GM18951 (cell line): Measurements from ENCODE around the gene NHSL1.

Experiments used
- POLR2A ChIP-seq: IDR thresholded peaks from 4 replicates; pipeline ENCODE4 v1.6.1; 2011; ENCODE audit warnings: mild to moderate bottlenecking; ENCODE audit not compliant: insufficient read length, insufficient read depth; ENCODE audit errors: extremely low read depth
- in situ Hi-C: fragments of 300-500 bp; cut with MboI; formaldehyde crosslinking; loops from one replicate; pipeline ENCODE4 v1.12.0; 2022; ENCODE audit warnings: low sequenced_read_pairs, mixed read lengths, inconsistent platforms; ENCODE audit not compliant: unreplicated experiment

Gene NHSL1

DNA sequence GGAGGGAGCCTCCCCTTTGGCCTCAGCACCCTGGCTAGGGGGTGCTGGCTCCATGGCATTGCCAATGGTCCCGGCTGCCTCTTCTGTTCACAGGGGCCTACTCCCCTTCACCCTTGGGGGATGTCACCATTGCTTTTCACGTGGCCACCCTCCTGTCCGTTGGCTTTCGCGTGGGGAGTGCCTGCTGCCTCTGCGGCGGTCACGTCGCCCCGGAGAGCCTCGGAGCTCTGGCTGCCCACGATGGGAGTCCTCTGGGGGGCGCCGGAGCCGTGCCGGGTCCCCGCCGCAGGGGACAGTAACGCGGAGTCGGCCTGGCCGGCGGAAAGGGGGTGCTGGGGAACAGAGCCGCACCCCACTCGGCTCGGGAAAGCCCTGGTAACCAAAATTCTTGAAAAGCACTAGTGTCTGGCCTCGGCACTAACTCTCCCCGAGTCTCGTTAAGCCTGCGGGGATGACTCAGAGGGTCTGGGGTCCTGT lies 95.9 kb downstream of the NHSL1 start:
- in situ Hi-C loops, result no loop called here
- TF ChIP-seq POLR2A, result no peak

DNA sequence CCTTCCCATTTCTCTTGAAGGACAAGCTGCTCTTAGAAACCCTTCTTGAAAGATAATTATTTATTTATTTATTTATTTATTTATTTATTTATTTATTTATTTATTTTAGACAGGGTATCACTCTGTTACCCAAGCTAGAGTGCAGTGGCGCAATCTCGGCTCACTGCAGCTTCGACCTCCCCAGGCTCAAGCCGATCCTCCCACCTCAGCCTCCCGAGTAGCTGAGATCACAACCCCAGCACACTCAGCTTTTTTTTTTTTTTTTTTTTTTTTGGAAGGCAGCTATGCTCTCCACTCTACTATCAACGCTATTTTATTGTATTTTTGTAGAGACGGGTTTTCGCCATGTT lies 96.5 kb downstream of the NHSL1 start:
- in situ Hi-C loops, result no loop called here

DNA sequence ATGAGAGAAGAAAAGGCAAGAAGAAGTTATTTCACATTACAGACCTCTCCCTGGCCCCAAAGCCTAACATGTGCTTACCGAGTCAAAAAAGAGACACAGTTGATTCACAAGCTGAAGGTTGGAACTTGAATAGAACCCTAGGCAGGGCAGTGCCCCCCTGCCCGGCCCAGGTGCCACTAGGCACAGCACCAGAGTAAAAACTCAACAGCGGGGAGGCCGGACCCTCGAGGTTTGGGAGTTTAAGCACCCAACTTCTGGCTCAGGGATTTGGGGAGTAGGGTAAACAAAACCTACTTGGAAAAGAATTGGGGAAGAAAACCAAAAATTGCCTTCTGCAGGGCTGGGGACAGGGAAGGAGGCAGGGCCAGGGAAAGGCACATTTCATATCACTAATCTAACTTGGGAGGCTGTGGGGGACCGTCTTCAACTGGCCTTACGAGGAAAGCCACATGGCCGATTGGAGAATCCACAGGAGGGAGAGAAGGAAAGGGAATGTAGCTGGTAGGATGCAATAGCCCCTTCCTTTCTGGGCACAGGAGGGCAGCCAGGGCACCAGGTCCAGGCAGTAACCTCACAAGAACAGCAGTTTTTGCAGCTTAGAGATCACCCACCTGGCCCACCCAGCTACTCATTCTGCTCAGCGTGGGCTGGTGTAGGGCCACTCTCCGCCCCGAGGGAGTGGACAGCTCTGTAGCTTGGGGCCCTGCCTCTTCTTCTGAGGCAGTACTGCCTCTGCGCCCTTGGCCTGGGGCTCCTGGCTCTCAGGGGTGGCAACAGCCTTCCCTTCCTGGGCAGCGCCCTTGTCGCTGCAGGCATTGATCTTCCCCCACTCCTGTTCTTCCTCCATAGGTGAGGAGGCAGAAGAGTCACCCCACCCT lies 97.1 kb downstream of the NHSL1 start:
- in situ Hi-C loops, result no loop called here
- TF ChIP-seq POLR2A, result no peak

More for the DNA sequence above, 96.5 kb downstream of the NHSL1 start:
- no peak for TF ChIP-seq POLR2A

DNA sequence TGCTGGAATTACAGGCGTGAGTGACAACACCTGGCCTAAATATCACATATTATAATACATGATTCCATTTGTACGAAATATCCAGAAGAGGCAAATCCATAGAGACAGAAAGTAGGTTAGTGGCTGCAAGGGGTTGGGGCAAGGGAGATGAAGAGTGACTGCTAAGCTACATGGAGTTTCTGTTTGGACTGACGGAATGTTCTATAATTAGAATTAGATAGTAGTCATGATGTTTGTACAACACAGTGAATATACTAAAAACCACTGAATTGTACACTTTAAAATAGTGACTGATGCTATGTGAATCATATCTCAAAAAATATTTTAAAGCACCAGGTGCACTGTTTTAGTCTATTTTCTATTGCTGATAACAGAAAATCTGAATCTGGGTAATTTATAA lies 99.0 kb downstream of the NHSL1 start:
- TF ChIP-seq POLR2A, result no peak
- in situ Hi-C loops, result no loop called here

DNA sequence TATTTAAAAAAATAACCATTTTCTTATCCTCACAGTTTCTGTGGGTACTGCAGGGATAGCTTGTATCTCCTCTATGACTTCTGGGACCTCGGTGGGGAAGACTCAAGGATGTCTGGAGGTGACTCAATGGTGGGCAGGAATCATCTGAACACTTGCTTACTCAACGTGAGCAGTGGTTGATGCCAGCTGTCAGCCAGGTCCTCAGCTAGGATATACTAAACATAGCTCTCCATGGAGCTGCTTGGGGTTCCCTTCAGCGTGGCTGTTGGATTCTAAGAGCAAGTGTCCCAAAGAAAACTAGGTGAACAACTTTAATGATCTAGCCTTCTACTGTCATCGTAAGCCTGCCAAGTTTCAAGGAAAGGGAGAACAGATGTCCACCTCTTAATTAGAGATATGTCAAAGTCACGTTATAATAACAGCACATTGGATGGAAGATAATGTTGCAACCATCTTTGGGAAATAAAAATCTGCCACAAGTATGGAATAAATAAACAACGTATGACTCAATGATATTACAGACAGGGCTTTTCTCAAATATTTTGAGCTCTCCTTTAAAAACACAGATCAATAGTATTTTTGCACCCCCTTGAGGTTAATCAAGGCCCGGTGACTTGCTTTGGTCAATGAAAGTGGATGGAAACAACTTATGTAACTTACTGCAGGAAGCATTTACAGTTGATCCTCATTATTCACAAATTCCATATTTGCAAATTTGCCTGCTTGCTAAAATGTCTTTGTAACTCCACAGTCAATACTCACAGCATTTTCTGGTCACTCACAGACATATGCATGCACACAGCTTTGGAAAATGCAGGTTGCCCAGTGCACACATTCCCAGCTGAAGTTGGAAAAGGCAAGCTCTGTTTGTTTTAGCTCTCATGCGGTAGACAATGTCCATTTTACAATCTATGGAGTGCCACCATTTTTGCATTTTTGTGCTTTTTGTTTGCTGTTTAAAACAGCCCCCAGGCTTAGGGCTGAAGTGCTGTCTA lies 101.9 kb downstream of the NHSL1 start:
- in situ Hi-C loops, result no loop called here
- TF ChIP-seq POLR2A, result no peak

DNA sequence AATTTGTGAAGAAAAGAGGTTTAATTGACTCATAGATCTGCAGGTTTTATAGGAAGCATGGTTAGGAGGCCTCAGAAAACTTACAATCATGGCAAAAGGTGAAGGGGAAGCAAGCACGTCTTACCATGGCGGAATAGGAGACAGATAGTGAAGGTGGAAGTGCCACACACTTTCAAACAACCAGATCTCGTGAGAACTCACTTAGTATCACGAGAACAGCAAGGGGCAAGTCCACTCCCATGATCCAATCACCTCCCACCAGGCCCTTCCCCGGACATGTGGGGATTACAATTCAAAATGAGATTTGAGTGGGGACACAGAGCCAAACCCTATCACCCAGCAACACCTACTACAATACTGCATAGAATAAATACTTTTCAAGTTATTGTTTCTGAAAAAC lies 102.6 kb downstream of the NHSL1 start:
- TF ChIP-seq POLR2A, result no peak
- in situ Hi-C loops, result no loop called here

DNA sequence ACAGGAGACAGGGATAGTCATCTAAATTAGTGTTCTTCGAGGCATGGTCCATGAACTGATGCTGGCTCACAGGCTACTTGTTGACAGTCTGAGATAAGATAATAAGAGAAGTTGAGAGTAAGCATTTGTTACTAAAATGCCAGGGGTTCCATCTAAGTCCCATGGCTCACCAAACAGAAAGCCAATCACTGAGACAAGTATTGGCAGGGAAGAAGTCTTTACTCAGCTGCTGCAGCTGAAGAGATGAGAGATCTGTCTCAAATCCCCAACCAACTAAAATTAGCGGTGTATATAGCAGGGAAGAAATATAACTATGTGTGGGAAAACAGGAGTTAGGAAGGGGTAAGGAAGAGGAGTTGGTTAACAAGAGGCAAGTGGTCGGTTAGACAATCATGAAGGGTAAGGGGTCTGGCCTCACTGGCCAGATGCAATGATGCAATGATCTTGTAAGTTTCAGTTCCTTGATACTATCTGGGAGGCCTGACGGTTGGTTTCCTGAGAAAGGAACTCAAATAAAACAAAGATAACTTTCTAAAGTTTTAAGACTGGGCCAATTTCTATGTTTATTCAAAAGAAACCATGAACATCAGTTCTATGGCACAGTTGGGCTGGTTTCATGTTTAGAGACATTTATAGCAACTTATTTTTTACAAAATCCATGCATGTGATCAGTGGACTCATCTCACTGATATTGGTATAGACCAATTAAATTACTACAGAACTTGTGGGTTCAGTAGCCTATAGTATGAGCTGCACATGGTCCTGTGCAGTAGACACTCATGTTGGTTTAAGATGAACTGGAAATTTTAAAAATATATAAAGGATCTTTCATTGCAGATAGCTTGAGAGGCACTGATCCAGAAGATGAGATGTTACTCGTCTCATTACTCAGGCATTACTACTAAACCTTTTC lies 105.2 kb downstream of the NHSL1 start:
- TF ChIP-seq POLR2A, result no peak
- in situ Hi-C loops, result no loop called here

DNA sequence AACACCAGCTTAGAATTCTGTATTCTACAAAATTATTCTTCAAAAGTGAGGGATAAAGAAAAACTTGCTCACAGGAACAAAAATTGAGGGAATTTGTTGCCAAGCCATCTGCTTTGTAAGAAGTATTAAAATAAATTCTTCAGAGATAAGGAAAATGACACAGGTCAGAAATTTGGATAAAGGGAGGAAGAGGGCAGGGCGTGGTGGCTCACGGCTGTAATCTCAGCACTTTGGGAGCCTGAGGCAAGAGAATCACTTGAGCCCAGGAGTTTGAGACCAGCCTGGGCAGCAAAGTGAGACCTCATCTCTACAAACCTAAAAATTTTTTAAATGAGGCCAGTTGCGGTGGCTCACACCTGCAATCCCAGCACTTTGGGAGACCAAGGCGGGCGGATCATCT lies 109.7 kb downstream of the NHSL1 start:
- in situ Hi-C loops, result loop anchor here (10.0 kb wide), 1 partner anchor 145 kb away; no protein-coding TSS in a partner anchor
- no peak for TF ChIP-seq POLR2A

DNA sequence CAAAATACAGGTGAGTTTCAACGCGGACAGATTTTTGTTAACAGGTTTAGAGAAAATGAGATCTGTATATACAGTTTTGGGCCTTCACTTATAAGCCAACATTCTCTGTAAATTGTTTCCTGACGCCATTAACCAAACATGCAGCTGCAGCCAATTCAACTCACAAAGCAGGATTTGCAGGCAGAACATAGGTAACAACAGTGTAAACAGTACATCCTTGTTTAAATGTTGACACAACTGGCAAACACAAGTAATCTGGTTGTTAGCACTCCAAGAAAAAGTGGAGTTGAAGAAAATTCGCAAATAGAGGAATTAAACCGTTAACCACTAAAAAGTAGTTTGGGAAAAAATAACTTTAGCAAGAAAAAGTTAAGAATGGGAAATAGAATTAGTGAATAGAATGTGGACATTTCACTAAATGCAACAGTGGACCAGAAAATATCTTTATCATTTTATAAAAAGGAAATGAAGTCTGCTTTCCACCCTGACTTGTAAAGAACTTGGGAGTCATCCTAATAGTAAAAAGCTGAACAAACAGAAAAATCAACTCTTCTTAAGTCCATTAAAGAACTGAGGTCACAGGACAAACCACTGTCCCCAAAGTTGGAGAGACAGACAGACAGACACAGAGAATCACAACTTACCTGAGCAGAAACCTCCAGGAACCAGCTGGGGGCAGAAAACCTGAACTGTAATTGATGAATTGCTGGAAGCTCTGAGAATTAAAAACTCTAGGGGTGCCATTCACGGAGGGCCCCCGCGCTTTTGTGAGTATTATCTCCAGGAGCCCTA lies 111.5 kb downstream of the NHSL1 start:
- in situ Hi-C loops, result loop anchor here (10.0 kb wide), 1 partner anchor 143 kb away; no protein-coding TSS in a partner anchor
- TF ChIP-seq POLR2A, result no peak

DNA sequence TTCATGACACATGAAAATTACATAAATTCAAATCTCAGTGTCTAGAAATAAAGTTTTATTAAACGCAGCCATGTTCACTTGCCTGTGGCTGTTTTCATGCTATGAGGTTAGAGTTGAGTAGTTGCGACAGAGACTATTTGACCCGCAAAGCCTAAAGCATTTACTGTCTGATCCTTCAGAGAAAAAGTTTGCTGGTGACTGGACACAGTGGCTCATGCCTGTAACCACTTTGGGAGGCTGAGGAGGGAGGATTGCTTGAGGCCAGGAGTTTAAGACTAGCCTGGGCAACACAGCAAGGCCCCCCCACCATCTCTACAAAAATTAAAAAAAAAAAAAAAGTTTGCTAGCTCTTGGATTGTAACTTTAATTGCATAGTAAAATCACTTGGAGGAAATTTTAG lies 112.4 kb downstream of the NHSL1 start:
- TF ChIP-seq POLR2A, result no peak
- in situ Hi-C loops, result loop anchor here (10.0 kb wide), 1 partner anchor 142 kb away; no protein-coding TSS in a partner anchor

DNA sequence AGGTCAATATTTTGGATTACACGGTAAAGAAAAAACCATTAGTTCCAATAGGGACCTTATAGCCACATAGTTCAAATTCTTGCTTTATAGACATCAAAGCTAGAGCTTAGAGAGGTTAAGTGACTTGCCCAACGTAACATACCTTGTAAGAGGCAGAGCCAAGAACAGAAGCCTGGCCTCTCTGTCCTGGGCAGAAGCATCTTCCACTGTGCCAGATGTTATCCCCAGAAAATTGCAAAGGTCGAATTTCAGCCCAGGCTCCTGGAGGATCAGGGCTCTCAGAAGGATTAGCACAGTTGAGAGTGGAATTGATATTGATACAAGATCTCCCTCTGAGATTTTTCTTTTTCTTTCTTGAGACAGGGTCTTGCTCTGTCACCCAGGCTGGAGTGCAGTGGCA lies 115.5 kb downstream of the NHSL1 start:
- TF ChIP-seq POLR2A, result no peak
- in situ Hi-C loops, result loop anchor here (10.0 kb wide), 1 partner anchor 139 kb away; no protein-coding TSS in a partner anchor
